Vagina (tissue), 2 donors: ENCODE results near the gene HOPX. TPM values are rescaled to one million over a fixed set of nuclear protein-coding genes. Genes with fewer than 3 reads are reported as not detected.

Experiments used
- DNase-seq, 2 donors: peaks; one replicate each; pipeline ENCODE4 v3.0.0-alpha.2; 2017; ENCODE audit errors: extremely low spot score in 2 of 2
- H3K27ac ChIP-seq: fragments of 200-600 bp; sonication (generic); one replicate; pipeline ENCODE4 v1.5.1; 2019
- H3K27me3 ChIP-seq: fragments of 200-600 bp; sonication (generic); one replicate; pipeline ENCODE4 v1.5.1; 2019
- H3K36me3 ChIP-seq, 2 donors: fragments of 200-600 bp; sonication (generic); one replicate each; pipeline ENCODE4 v1.5.1; 2017 to 2019
- H3K4me1 ChIP-seq: fragments of 200-600 bp; sonication (generic); one replicate; pipeline ENCODE4 v1.5.1; 2019
- H3K4me3 ChIP-seq, 2 donors: fragments of 200-600 bp; sonication (generic); 1 replicate in 1 of 2; 2 replicates in 1 of 2; pipeline ENCODE4 v1.5.1; 2016 to 2019
- H3K9me3 ChIP-seq: fragments of 200-600 bp; sonication (generic); one replicate; pipeline ENCODE4 v1.5.1; 2019
- POLR2A ChIP-seq, 2 donors: fragments of 450-650 bp; IDR thresholded peaks; one replicate each; pipeline ENCODE4 v1.6.1; 2017; ENCODE audit warnings: antibody characterized with exemption in 2 of 2, mild to moderate bottlenecking in 2 of 2, moderate library complexity in 2 of 2
- POLR2AphosphoS5 ChIP-seq, 2 donors: sonication (generic); formaldehyde crosslinking; IDR thresholded peaks; one replicate each; pipeline ENCODE4 v1.9.0; 2017; ENCODE audit warnings: antibody characterized with exemption in 2 of 2, mild to moderate bottlenecking in 2 of 2, low read depth in 1 of 2; ENCODE audit not compliant: insufficient read depth in 1 of 2
- intact Hi-C: fragments of 100-400 bp; cut with DNase I; formaldehyde crosslinking; loops from one replicate; pipeline ENCODE4 v1.15.1; 2023
- total RNA-seq: library from RNA; depleted of rRNA; stranded (reverse); fragments of >200 nt; gene quantifications from one replicate; pipeline ENCODE4 v1.2.3, GENCODE V29; 2016
- TF ChIP-seq, protein P1 (sequence below), 3 experiments: fragments of 450-650 bp in 2 of 3; fragments of 200-600 bp in 1 of 3; sonication (generic) in 1 of 3; IDR thresholded peaks; one replicate each; pipeline ENCODE4 v1.5.1; 2017 to 2019; ENCODE audit warnings: antibody characterized with exemption in 3 of 3, mild to moderate bottlenecking in 2 of 3, moderate library complexity in 2 of 3

The HOPX gene
- total RNA-seq, 1 donor from 2014 or later, result 112 TPM

DNA sequence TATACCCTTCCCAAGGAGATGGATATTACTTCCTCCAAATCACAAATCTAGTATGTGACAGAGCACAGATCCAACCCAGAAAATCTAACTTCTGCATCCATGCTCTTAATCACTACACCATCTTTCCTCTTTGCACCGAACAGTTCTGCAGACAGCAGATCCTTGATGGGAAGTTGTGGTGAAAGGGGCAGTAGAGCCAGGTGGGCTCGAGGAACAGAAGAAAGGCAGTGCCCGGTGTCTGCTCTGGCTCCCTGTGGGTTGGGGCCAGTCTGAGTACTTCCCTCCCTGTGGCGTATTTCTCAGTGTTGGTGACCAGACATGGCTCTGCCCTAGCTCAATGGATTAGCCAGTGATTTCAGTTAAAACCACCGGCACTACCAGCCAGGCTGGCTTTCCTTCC is 15.3 kb downstream of the HOPX start:
- intact Hi-C loops, result no loop called here
- TF ChIP-seq, protein P1, sequence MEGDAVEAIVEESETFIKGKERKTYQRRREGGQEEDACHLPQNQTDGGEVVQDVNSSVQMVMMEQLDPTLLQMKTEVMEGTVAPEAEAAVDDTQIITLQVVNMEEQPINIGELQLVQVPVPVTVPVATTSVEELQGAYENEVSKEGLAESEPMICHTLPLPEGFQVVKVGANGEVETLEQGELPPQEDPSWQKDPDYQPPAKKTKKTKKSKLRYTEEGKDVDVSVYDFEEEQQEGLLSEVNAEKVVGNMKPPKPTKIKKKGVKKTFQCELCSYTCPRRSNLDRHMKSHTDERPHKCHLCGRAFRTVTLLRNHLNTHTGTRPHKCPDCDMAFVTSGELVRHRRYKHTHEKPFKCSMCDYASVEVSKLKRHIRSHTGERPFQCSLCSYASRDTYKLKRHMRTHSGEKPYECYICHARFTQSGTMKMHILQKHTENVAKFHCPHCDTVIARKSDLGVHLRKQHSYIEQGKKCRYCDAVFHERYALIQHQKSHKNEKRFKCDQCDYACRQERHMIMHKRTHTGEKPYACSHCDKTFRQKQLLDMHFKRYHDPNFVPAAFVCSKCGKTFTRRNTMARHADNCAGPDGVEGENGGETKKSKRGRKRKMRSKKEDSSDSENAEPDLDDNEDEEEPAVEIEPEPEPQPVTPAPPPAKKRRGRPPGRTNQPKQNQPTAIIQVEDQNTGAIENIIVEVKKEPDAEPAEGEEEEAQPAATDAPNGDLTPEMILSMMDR (IDR thresholded peaks at IDR 0.05), result no peak
- no peak for TF ChIP-seq POLR2A (IDR thresholded peaks at IDR 0.05)
- TF ChIP-seq POLR2AphosphoS5 (IDR thresholded peaks at IDR 0.05; ENCODE audit: insufficient read depth in 1 of 2, low read depth in 1 of 2), result no peak
- peak in 1 of 2 donors; percentile 47 for DNase-seq
- H3K36me3 ChIP-seq, result no peaks in the 10 kb centered on the region
- H3K27ac ChIP-seq, result no peak overlapping the region
- no peaks in the 10 kb centered on the region for H3K4me1 ChIP-seq
- H3K9me3 ChIP-seq, result no peaks in the 10 kb centered on the region
- H3K27me3 ChIP-seq, result no peaks in the 10 kb centered on the region
- H3K4me3 ChIP-seq, result no peak overlapping the region

DNA sequence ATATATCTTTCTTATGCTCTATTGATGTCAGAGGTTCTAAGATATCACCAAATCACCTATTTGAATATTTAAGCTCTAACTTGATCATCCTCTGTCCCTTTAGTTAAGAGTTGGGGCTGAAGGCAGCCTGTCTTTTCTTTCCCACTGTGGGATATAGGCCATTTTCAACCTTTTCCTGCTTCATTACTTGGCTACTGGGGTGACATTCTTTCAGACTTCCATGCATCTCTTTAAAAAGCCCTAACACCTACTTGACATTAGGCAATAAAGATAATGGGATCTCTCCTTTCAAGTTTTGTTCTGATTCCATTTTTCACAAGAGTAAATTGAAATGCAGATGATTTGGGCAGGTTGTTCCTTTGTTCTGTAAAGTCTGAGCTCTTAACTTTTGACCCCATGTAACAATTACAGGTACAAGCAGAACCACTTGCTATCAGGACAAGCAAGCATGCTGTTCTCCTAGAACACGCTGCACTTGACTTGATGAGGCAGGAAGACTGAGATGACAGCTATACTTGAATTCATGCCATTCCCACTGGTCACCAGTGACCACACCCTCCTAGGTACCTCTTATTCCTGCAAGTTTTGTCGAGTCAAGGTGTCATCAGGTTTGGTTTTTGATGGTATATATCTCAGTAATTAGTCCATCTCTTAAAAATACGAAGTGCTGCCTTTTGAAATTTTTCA is 18.2 kb downstream of the HOPX start:
- TF ChIP-seq, protein P1 (IDR thresholded peaks at IDR 0.05), result no peak
- TF ChIP-seq POLR2AphosphoS5 (IDR thresholded peaks at IDR 0.05; ENCODE audit: insufficient read depth in 1 of 2, low read depth in 1 of 2), result no peak
- intact Hi-C loops, result no loop called here
- no peak overlapping the region for H3K27ac ChIP-seq

DNA sequence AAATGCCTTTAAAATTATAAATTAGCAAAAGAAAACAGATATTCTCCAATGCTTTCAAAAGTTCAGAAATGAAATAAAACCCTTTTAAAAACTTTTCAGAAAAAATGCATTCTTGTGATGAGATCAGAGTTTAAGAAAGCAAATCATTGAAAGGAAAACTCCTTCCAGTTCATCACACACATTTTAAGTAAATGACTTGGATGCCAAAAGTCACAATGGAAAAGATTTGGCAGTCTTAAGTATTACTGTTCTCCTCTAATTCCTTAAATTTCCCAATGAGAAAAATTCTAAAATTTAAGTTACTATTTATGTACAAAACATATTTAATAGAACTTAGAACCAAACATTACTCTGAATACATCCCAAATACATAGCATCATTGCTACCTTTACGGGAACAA is 21.1 kb downstream of the HOPX start:
- Histone ChIP-seq H3K27me3 (no peaks in the 10 kb centered on the region), H3K9me3 (no peaks in the 10 kb centered on the region), H3K36me3 (no peaks in the 10 kb centered on the region), H3K4me3 (no peak overlapping the region), H3K4me1 (peaks cover 35% of the 10 kb centered on the region), H3K27ac (no peak overlapping the region)
- DNase-seq, result no peak
- TF ChIP-seq POLR2AphosphoS5 (IDR thresholded peaks at IDR 0.05; ENCODE audit: insufficient read depth in 1 of 2, low read depth in 1 of 2) (no peak), POLR2A (IDR thresholded peaks at IDR 0.05) (no peak)
- TF ChIP-seq, protein P1 (IDR thresholded peaks at IDR 0.05), result no peak
- intact Hi-C loops, result no loop called here

More for the DNA sequence above, 18.2 kb downstream of the HOPX start:
- Histone ChIP-seq H3K27me3 (no peaks in the 10 kb centered on the region), H3K9me3 (no peaks in the 10 kb centered on the region), H3K4me3 (no peak overlapping the region), H3K4me1 (peaks cover 17% of the 10 kb centered on the region), H3K36me3 (no peaks in the 10 kb centered on the region)
- peak in 1 of 2 donors; percentile 54 for DNase-seq

DNA sequence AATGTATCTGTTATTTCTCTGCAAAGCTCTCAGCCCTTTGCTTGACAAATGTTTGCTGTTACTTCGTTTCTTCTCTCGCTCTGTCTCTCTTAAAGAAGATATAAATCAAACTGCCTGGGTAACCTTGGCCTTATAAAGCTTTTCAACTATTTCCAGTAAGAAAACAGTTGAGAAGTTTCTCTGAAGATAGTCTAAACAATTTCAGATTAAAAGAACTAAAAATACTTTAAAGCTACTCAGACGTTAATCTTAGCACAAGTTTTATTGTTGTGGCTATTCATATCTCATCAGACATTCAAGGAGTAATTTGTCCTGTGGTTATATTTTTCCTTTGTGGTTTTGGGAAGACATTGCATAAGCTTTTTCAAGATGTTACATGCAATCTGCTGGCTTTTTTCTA is 22.6 kb downstream of the HOPX start:
- Histone ChIP-seq H3K9me3 (no peaks in the 10 kb centered on the region), H3K27ac (no peak overlapping the region), H3K36me3 (no peaks in the 10 kb centered on the region), H3K27me3 (no peaks in the 10 kb centered on the region), H3K4me3 (no peak overlapping the region), H3K4me1 (peaks cover 46% of the 10 kb centered on the region)
- intact Hi-C loops, result no loop called here
- no peak for DNase-seq
- TF ChIP-seq POLR2A (IDR thresholded peaks at IDR 0.05) (no peak), POLR2AphosphoS5 (IDR thresholded peaks at IDR 0.05; ENCODE audit: insufficient read depth in 1 of 2, low read depth in 1 of 2) (no peak)
- TF ChIP-seq, protein P1 (IDR thresholded peaks at IDR 0.05), result no peak

GRCh38 chr4:56657818-56658217 is 23.3 kb downstream of the HOPX start:
- Histone ChIP-seq H3K9me3 (no peaks in the 10 kb centered on the region), H3K27me3 (no peaks in the 10 kb centered on the region), H3K4me3 (no peak overlapping the region), H3K4me1 (peaks cover 46% of the 10 kb centered on the region), H3K27ac (peak overlapping the region; percentile 34), H3K36me3 (no peaks in the 10 kb centered on the region)
- intact Hi-C loops, result no loop called here
- DNase-seq, result no peak
- no peak for TF ChIP-seq POLR2A (IDR thresholded peaks at IDR 0.05)
